Activated CD4-positive, alpha-beta T cell treated with anti-CD3 and anti-CD28 coated beads, Interleukin-2, amount 10 ng/mL, durations not matched to agents 7 days and 5 days (primary cell): ENCODE data around the gene VAV2. TPM values are rescaled to one million over a fixed set of nuclear protein-coding genes. Genes with fewer than 3 reads are reported as not detected.

Experiments used
- CTCF ChIA-PET: fragments of 350-600 bp; sonication (Branson Sonifier 250); formaldehyde crosslinking; loops from one replicate; lab custom pipeline; 2021; ENCODE audit warnings: antibody characterized with exemption; lab: Charles Lee
- POLR2A ChIA-PET: fragments of 350-600 bp; sonication (Branson Sonifier 250); formaldehyde crosslinking; loops from one replicate; lab custom pipeline; 2021; ENCODE audit warnings: antibody characterized with exemption; lab: Charles Lee
- DNase-seq: peaks from one replicate; pipeline ENCODE4 v3.0.0-alpha.2; 2020
- H3K27ac Mint-ChIP-seq: one replicate; pipeline ENCODE4 v1.8.0; 2021; ENCODE audit warnings: mild to moderate bottlenecking, moderate library complexity, mixed read lengths
- H3K27me3 Mint-ChIP-seq: one replicate; pipeline ENCODE4 v1.8.0; 2021; ENCODE audit warnings: mixed read lengths
- H3K36me3 Mint-ChIP-seq: one replicate; pipeline ENCODE4 v1.8.0; 2021; ENCODE audit warnings: low read depth, mixed read lengths
- H3K4me1 Mint-ChIP-seq: one replicate; pipeline ENCODE4 v1.8.0; 2021; ENCODE audit warnings: mixed read lengths
- H3K4me3 Mint-ChIP-seq: one replicate; pipeline ENCODE4 v1.8.0; 2021; ENCODE audit warnings: mild to moderate bottlenecking, moderate library complexity, mixed read lengths
- H3K9me3 Mint-ChIP-seq: one replicate; pipeline ENCODE4 v1.8.0; 2021; ENCODE audit warnings: mixed read lengths
- total RNA-seq, 2 experiments: library from RNA; stranded (reverse); gene quantifications; one replicate each; pipeline ENCODE4 v1.2.3, GENCODE V29; 2021

The VAV2 gene
- total RNA-seq, 2 experiments from 2014 or later = 6.2 TPM

GRCh38 chr9:134024828-134025605 lies 32.9 kb upstream of the VAV2 start, which contains the start of gene BRD3OS:
Gene BRD3OS (plus strand): TSS chr9:134025481. CDS start chr9:134026748, 1,267 bp downstream.
- peak within 1 kb of the TSS; percentile 78 for H3K4me3 Mint-ChIP-seq
- ChIA-PET POLR2A (interaction anchor here (1.1 kb wide), 1 partner anchor 41 kb away, joined by 6 read pairs; no protein-coding TSS in a partner anchor), CTCF (interaction anchor here (0.6 to 1.5 kb wide), 3 partner anchors 44 to 1939 kb away, joined by 3 read pairs; no protein-coding TSS in a partner anchor)
- H3K27ac Mint-ChIP-seq = peak within 1 kb of the TSS; percentile 76
- no peaks in the 10 kb centered on the region for H3K9me3 Mint-ChIP-seq
- peaks cover 4% of the 10 kb centered on the region for H3K36me3 Mint-ChIP-seq
- DNase-seq = peak; percentile 94
- H3K27me3 Mint-ChIP-seq = no peaks in the 10 kb centered on the region
- H3K4me1 Mint-ChIP-seq = peaks cover 9% of the 10 kb centered on the region

- Mint-ChIP-seq H3K27me3 (no peaks in the 10 kb centered on the region), H3K36me3 (peaks cover 4% of the 10 kb centered on the region), H3K9me3 (no peaks in the 10 kb centered on the region), H3K4me3 (peak overlapping the region; percentile 43), H3K27ac (no peak overlapping the region), H3K4me1 (peaks cover 9% of the 10 kb centered on the region)
- DNase-seq = no peak
- CTCF ChIA-PET = interaction anchor here (0.6 kb wide), 1 partner anchor 44 kb away, joined by 6 read pairs; no protein-coding TSS in a partner anchor
- POLR2A ChIA-PET = interaction anchor here (1.1 kb wide), 1 partner anchor 42 kb away, joined by 6 read pairs; no protein-coding TSS in a partner anchor
Observed at GRCh38 chr9:134024214-134024792, 32.2 kb upstream of the VAV2 start.

GRCh38 chr9:134014946-134015345 lies 22.8 kb upstream of the VAV2 start:
- CTCF ChIA-PET = interaction anchor here (0.9 kb wide), 1 partner anchor 19 kb away, joined by 3 read pairs; no protein-coding TSS in a partner anchor

GRCh38 chr9:134011401-134011800 lies 19.3 kb upstream of the VAV2 start:
- Mint-ChIP-seq H3K4me1 (no peaks in the 10 kb centered on the region), H3K36me3 (peaks cover 4% of the 10 kb centered on the region), H3K9me3 (peaks cover 4% of the 10 kb centered on the region), H3K4me3 (no peak overlapping the region), H3K27ac (no peak overlapping the region), H3K27me3 (no peaks in the 10 kb centered on the region)
- no peak for DNase-seq
- ChIA-PET POLR2A (no interaction called here), CTCF (interaction anchor here (1.2 kb wide), 1 partner anchor 17 kb away, joined by 3 read pairs; no protein-coding TSS in a partner anchor)

More at GRCh38 chr9:134014946-134015345, 22.8 kb upstream of the VAV2 start:
- Mint-ChIP-seq H3K36me3 (peaks cover 4% of the 10 kb centered on the region), H3K27me3 (no peaks in the 10 kb centered on the region), H3K4me3 (no peak overlapping the region), H3K9me3 (peaks cover 4% of the 10 kb centered on the region), H3K4me1 (no peaks in the 10 kb centered on the region), H3K27ac (no peak overlapping the region)
- POLR2A ChIA-PET = no interaction called here
- no peak for DNase-seq

- POLR2A ChIA-PET = no interaction called here
- H3K27me3 Mint-ChIP-seq = no peaks in the 10 kb centered on the region
Observed at GRCh38 chr9:134010310-134011173, 18.4 kb upstream of the VAV2 start.

GRCh38 chr9:134007571-134007970 lies 15.4 kb upstream of the VAV2 start:
- POLR2A ChIA-PET = no interaction called here
- CTCF ChIA-PET = no interaction called here
- H3K27ac Mint-ChIP-seq = no peak overlapping the region
- H3K4me1 Mint-ChIP-seq = no peaks in the 10 kb centered on the region
- no peaks in the 10 kb centered on the region for H3K9me3 Mint-ChIP-seq
- H3K4me3 Mint-ChIP-seq = no peak overlapping the region
- H3K27me3 Mint-ChIP-seq = no peaks in the 10 kb centered on the region
- no peak for DNase-seq
- H3K36me3 Mint-ChIP-seq = no peaks in the 10 kb centered on the region

More at GRCh38 chr9:134010310-134011173, 18.4 kb upstream of the VAV2 start:
- CTCF ChIA-PET = interaction anchor here (0.6 to 1.6 kb wide), 4 partner anchors 13 to 433 kb away, joined by 3 to 5 read pairs (median 4); no protein-coding TSS in a partner anchor
- Mint-ChIP-seq H3K4me3 (no peak overlapping the region), H3K4me1 (no peaks in the 10 kb centered on the region), H3K27ac (no peak overlapping the region), H3K9me3 (peaks cover 4% of the 10 kb centered on the region), H3K36me3 (peaks cover 4% of the 10 kb centered on the region)
- no peak for DNase-seq

- Mint-ChIP-seq H3K9me3 (no peaks in the 10 kb centered on the region), H3K27me3 (no peaks in the 10 kb centered on the region), H3K27ac (no peak overlapping the region), H3K4me3 (no peak overlapping the region), H3K4me1 (no peaks in the 10 kb centered on the region), H3K36me3 (no peaks in the 10 kb centered on the region)
- ChIA-PET CTCF (no interaction called here), POLR2A (no interaction called here)
- no peak for DNase-seq
Observed at GRCh38 chr9:134007150-134007549, 15.0 kb upstream of the VAV2 start.

- POLR2A ChIA-PET = no interaction called here
- Mint-ChIP-seq H3K27me3 (no peaks in the 10 kb centered on the region), H3K27ac (no peak overlapping the region), H3K9me3 (no peaks in the 10 kb centered on the region), H3K4me1 (no peaks in the 10 kb centered on the region), H3K4me3 (no peak overlapping the region), H3K36me3 (no peaks in the 10 kb centered on the region)
- CTCF ChIA-PET = interaction anchor here (1.1 kb wide), 1 partner anchor 212 kb away, joined by 3 read pairs; no protein-coding TSS in a partner anchor
- no peak for DNase-seq
Observed at GRCh38 chr9:134005381-134005780, 13.3 kb upstream of the VAV2 start.

GRCh38 chr9:134004881-134005280 lies 12.8 kb upstream of the VAV2 start:
- H3K36me3 Mint-ChIP-seq = no peaks in the 10 kb centered on the region
- DNase-seq = no peak
- CTCF ChIA-PET = interaction anchor here (1.1 kb wide), 1 partner anchor 211 kb away, joined by 3 read pairs; no protein-coding TSS in a partner anchor
- no peaks in the 10 kb centered on the region for H3K27me3 Mint-ChIP-seq
- POLR2A ChIA-PET = no interaction called here
- no peaks in the 10 kb centered on the region for H3K4me1 Mint-ChIP-seq
- H3K4me3 Mint-ChIP-seq = no peak overlapping the region
- no peak overlapping the region for H3K27ac Mint-ChIP-seq
- H3K9me3 Mint-ChIP-seq = no peaks in the 10 kb centered on the region

- ChIA-PET CTCF (no interaction called here), POLR2A (no interaction called here)
- H3K27ac Mint-ChIP-seq = no peak overlapping the region
- no peaks in the 10 kb centered on the region for H3K27me3 Mint-ChIP-seq
- H3K36me3 Mint-ChIP-seq = no peaks in the 10 kb centered on the region
- no peak overlapping the region for H3K4me3 Mint-ChIP-seq
- no peaks in the 10 kb centered on the region for H3K9me3 Mint-ChIP-seq
- DNase-seq = no peak
- no peaks in the 10 kb centered on the region for H3K4me1 Mint-ChIP-seq
Observed at GRCh38 chr9:134004131-134004873, 12.2 kb upstream of the VAV2 start.

GRCh38 chr9:134003237-134003636 lies 11.1 kb upstream of the VAV2 start:
- Mint-ChIP-seq H3K4me1 (no peaks in the 10 kb centered on the region), H3K36me3 (no peaks in the 10 kb centered on the region), H3K9me3 (no peaks in the 10 kb centered on the region), H3K27ac (no peak overlapping the region), H3K27me3 (no peaks in the 10 kb centered on the region), H3K4me3 (no peak overlapping the region)
- POLR2A ChIA-PET = no interaction called here
- no peak for DNase-seq
- CTCF ChIA-PET = no interaction called here

- Mint-ChIP-seq H3K9me3 (no peaks in the 10 kb centered on the region), H3K27ac (no peak overlapping the region), H3K27me3 (no peaks in the 10 kb centered on the region), H3K4me1 (no peaks in the 10 kb centered on the region), H3K36me3 (no peaks in the 10 kb centered on the region), H3K4me3 (no peak overlapping the region)
- ChIA-PET POLR2A (no interaction called here), CTCF (no interaction called here)
- DNase-seq = no peak
Observed at GRCh38 chr9:134002796-134003195, 10.7 kb upstream of the VAV2 start.
